GM18508 (cell line): Measurements from ENCODE around the gene TUBGCP4.

ENCODE experiments used
- ATAC-seq: cut with Tn5 transposase; IDR thresholded peaks from one replicate; pipeline ENCODE4 v1.9.1; 2021; ENCODE audit warnings: moderate number of reproducible peaks; ENCODE audit not compliant: insufficient read depth, unreplicated experiment

Gene TUBGCP4, protein sequence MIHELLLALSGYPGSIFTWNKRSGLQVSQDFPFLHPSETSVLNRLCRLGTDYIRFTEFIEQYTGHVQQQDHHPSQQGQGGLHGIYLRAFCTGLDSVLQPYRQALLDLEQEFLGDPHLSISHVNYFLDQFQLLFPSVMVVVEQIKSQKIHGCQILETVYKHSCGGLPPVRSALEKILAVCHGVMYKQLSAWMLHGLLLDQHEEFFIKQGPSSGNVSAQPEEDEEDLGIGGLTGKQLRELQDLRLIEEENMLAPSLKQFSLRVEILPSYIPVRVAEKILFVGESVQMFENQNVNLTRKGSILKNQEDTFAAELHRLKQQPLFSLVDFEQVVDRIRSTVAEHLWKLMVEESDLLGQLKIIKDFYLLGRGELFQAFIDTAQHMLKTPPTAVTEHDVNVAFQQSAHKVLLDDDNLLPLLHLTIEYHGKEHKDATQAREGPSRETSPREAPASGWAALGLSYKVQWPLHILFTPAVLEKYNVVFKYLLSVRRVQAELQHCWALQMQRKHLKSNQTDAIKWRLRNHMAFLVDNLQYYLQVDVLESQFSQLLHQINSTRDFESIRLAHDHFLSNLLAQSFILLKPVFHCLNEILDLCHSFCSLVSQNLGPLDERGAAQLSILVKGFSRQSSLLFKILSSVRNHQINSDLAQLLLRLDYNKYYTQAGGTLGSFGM

DNA sequence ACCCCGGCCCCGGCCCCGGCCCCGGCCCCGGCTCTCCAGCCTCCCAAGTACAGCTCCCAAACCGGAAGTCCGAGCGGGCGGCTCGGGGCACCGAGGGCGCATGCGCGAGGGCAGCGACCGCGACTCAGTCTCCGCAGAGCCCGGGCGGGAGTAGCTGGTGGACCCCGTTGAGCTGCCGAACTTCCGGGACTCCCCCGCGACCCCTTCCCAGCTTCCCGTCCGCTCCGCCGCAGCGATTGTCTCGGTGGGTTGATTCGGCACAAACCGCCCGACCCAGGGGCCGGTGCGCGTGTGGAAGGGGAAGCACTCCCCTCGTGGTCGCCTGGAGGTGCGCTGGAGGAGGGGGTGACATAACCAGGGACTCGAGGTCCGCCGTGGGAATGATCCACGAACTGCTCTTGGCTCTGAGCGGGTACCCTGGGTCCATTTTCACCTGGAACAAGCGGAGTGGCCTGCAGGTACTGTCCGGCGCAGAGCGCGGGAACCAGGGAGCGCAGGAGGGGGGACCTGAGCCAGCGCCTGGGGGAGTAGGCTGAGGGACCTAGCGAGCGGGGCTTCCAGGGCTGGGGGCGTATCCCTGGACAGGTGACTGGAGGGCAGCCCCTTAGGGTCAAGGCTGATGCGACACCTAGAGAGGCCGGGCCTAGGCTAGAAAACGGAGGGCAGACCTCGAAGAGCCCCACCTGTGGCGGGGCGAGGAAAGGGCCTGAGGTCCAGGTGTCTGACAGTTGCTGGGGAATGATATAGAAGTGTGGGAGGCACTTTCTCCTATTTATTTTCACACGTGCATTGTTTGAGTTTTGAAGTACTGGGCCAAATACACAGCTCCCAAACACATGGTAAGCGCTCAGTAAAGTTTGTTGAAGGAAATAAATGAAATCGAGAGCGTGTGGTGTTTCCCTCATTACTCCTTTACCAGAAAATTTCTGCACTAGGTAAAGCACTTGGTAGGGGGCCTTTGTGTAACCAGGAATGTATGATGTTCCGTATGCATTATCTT, at the start of gene TUBGCP4, which contains the start of gene ZSCAN29:
TUBGCP4 (plus strand) TSS at position 127 of the 1,000 bp plus-strand sequence; CDS start at position 381, 254 bp downstream.
ZSCAN29 (minus strand) TSS at position 69 of the 1,000 bp plus-strand sequence. CDS start 1,130 bp downstream, outside the sequence.
- no peak for ATAC-seq

DNA sequence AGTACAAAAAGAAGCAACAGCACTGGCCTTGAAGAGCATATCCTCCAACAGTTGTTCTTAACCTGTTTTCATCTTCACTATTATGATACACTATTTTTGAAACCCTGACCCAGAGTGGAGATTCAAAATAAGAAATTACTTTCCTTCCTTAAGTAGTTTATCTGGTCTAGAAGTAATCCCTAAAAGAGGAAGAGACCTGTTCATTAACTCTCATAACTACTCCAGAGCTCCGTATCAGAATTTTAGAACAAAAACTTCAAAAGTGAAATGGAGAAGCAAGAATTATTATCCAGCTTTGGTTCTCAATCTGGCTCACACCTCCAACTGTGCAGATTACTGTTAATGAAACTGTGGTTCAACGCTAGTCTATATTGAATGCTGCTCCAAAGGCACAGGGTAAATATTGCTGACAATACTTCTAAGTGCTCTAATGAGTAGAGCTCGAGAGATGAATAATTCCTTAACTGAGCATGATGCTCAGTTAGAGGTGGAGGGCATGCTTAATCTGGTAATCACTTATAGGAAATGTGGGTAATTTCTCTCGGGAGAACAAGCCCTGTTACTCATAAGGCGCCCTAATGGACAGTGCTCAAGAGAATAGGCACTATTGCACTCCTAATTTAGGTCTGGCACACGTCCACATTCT, 45.7 kb upstream of the TUBGCP4 start:
- no peak for ATAC-seq

DNA sequence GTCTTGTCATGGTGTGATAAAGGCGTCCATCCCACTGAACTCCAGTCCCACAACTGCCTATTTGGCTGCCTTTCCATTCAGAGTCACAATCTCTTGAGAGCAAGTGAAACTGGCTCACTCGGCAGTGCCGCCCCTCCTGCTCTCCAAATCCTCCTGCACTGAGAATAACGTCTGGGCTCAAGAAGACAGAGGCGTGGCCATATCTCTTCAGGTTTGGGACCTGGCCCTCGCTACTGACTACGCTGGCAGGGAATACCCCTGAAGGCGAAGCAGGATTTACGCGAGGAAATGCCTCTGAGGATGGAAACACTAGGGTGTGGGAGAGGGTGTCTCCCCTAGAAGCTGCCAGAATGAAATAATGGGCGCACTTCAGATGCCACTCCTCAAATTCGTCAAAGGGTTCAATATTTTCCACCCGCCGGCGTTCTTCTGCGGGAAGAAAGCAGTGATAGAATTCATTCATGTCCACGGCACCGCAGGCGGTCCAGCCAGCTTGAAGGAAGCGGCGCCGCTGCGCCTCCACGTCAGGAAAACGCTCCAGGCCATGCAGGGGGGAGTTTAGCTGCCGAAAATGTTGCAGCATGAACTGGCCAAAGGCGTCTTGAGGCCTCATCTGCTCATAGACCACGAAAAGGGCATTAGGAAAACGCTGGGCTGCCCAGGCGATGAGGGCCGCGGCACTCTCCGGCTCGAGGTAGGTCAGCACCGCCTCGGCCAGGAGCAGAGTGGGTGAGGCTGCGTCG, 41.5 kb upstream of the TUBGCP4 start:
- no peak for ATAC-seq

DNA sequence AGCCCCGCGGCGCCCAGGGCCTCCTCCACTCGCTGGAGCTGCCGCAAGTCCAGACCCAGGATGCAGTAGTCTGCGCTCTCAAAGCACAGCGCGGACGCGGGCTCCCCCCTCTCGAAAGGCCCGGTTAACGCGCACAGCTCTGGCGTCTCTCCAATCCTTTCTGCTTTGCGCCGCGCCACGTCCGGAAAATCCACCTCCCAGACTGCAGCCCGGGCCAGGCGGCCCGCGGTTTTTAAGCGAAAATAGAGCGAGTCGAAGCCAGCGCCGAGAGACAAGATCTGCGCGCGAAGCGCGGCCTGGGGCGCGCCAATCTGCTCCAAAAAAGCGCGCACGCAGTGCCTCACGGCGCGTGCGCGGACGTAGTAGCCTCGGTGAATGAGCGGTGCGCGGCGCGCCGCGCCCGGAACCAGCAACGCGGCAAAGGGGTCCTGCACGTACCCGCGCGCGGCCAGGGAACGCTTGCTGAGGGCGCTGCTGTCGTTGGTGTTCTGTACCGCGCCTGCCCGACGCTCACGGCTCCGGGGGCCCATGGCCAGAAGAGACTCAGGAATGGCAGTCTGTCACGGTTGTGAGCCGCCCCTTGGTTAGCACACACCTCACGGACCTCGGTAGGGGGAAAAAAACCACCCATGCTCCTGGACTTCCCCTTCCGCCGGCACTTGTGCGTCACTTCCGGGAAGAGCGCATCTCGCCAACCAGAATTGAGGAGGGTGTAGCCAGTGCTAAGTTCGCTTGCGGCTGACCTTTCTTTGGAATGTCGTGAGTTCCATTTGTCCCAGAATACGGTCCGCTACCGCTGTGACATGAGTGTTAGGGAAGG, 40.7 kb upstream of the TUBGCP4 start, which contains the start of gene LCMT2:
LCMT2 (minus strand) TSS at position 614 of the 820 bp plus-strand sequence; CDS start at position 530, 84 bp downstream.
- ATAC-seq: peak; percentile 68

DNA sequence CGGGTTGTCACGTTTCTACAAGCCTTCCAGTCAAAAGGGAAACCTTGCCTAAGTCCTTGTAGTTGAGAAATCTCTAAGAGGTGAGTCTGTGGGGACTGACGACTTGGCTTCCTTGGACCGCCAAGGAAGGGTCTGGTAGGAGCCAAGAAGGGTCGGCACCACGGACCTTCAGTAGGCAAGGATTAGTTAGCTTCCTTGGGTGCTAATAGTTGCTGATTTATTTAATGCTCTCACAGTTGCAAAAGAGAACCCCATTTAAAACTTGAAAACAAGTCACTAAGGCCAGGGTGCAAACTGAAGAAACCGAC, 40.2 kb upstream of the TUBGCP4 start:
- ATAC-seq: peak; percentile 16

DNA sequence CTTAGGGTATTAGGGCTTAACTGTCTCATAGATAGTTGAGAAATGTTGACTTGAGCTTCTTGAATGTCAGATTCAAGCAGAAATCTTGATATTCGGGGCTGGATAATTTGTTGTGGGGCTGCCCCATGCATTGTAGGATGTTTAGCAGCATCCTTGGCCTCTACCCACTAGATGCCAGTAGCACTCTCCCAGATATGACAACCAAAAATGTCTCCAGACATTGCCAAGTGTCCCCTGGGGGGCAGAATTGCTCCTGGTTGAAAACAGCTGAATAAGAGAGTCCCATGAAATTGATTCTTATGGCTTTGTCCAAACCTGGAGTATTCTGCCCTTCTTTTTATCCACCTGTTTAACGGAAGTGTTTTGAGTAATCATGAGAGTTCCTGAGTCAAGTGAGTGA, 24.6 kb upstream of the TUBGCP4 start:
- no peak for ATAC-seq

DNA sequence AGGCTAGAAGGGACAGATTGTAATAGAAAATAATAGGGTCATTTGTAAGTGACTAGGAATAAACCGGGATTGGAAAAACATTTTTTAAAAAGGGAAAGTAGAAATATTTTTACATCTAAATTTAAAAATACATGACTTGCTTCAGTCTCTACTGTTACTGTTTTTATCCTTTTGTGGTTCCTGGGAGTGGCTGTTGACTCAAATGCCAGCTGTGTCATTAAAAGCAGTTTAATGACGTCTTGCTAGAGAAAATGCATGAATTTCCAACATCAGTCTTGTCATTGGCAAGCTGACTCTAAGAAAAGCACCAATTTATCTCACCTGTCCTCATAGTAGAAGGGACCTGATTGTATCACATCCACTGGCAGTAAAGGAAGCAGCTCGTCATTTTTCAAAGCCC, 23.8 kb upstream of the TUBGCP4 start:
- ATAC-seq: no peak

DNA sequence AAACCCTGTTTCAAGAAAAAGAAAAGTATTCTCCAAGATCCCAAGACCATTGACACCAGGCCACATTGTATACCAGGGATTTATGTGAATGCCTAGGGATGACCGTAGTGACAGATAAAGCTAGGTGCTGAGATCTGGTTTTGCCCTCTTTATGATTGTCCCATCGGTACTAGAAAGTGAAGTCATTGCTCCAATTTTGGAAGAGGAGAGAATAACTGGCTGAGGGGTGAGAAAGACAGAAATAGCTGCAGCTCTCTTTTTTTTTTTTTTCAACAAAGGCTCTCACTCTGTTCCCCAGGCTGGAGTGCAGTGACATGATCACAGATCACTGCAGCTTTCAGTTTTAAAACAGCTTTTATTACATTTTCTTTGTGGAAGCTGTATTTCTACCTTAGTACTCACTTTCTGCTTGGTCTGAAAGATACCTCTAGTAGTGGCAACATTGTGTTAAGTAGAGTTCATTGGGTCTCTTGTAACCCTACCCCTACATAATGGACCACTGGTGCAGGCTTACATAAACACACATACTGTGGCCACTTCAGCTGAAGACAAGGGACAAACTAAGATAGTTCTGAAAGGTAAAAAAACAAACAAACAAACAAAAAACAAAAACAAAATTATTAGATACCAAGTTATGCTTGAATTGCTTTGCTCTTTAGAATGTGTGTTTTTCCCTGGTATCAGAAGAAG, 18.1 kb upstream of the TUBGCP4 start:
- ATAC-seq: no peak

DNA sequence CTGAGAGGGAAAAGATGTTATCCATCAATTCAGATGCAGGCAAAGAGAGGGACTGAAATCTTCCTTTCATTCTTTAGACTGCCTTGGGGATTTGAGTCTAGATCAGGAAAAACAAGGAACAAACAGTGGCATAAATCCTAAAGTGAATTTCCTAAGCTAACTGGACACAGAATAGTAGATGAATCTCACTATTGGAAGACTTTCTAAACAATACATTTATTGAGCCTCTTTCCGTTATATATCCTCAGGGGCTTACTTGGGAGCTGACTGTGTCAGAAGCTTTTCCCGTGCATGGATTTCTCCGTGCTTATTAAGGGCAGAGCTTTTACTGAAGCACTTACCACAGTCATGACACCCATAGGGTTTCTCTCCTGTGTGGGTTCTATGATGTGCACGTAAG, 10.1 kb upstream of the TUBGCP4 start:
- no peak for ATAC-seq

DNA sequence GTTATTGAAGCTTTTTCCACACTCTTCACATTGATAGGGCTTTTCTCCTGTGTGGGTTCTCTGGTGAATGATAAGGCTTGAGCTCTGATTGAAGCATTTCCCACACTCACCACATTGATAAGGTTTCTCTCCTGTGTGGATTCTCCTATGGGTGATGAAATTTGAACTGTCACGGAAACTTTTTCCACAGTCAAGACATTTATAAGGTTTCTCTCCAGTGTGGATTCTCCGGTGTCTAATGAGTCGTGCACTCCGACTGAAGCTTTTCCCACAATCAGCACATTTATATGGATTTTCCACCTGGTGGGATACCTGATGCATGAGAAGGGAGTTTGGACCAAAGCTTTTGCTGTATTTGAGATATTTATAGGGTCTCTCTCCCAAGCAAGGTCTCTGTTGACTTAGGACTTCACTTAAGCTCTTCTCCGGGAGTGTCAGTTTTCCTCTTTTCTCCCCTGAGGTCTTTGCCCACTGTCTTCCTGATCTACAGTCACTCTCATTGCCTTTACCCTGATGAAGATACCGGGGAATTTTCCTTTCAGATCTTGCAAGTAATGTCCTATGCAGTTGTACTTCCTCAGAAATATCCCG, 9.5 kb upstream of the TUBGCP4 start:
- ATAC-seq: no peak

DNA sequence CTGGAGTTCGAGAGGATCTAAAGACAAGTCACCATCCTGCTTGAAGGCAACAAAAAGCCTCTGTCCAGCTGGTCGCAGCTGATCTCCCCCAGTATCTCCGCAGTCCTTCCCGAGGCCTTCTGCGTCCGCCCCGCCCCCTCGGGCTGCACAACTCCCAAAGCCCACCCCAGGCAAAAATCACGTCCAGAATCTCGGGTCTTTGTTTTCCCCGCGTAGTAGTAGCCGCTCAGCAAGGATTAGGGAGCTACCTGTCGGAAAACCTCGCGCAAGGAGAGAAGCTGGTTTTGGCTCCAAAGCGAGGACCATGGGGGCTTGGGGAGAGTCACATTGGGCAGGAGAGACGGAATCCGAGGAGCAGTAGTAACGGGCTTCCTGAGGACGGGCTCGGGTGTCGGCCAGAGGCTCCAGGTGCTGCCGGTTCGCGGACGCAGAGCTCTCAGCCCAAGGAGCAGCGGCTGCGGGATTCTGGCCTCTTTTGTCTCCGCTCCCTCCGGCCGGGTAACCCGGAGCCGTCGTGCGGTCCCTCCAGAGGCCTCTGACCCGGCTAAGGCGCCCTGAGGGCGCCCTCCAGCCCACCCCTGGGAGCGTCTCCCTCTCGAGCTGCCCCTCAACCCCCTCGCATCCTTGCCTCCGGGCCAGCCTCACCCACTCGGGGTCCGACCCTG, 459 bp upstream of the TUBGCP4 start:
- ATAC-seq: no peak

DNA sequence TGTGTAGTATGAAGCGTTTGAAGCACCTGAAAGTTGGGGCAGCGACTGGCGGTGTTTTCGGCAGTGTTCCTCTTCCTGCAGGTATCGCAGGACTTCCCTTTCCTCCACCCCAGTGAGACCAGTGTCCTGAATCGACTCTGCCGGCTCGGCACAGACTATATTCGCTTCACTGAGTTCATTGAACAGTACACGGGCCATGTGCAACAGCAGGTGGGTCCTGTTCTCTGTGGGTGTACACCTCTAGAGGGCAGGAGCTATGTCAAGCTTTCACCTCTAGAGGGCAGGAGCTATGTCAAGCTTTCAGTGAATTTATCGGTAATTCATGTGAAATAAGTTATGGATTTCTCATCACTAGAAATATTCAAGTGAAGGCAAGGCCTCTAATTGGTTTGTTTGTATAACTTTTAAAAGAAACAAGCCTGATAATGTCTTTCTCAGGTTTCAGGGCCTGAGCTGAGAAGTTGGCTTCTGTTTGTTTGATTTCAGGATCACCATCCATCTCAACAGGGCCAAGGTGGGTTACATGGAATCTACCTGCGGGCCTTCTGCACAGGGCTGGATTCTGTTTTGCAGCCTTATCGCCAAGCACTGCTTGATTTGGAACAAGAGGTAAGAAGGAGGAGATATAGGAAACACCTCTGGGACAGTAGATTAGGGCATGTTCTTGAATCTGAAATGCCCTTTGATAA, 5.3 kb downstream of the TUBGCP4 start:
- no peak for ATAC-seq

DNA sequence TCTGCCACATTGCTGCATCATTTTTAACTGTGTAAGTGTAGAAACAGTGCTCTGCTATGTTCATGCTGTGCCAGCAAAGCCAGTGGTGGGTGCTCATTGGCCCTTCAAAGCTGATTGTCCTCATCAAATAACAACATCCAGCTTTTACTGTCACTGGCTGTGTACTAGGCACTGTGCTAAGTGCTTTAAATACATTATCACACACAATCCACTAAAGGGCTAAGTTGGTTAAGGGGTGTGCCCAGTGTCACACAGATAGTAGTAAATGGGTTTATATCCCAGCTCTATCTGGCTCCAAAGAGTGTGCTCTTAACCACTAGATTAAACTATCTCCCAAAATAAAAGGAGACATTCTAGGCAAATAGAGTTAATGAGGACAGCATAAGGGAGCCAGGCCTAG, 7.7 kb downstream of the TUBGCP4 start:
- ATAC-seq: no peak

DNA sequence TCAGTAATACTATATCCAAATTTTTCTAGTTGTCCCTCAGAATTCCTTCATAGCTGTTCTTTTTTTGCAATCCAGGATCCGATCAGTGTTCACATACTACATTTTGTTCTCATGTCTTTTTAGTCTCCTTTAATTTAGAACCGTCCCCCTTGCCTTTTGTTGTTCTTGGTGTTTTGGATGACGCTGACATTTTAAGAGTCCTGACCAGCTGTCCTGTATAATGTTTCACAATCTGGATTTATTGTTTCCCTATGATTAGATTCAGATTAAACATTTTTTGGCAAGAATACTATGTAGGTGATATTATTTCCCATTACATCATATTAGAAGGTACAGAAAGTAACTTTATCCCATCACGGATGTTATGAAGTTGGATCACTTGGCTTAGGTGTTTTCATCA, 11.4 kb downstream of the TUBGCP4 start:
- no peak for ATAC-seq

DNA sequence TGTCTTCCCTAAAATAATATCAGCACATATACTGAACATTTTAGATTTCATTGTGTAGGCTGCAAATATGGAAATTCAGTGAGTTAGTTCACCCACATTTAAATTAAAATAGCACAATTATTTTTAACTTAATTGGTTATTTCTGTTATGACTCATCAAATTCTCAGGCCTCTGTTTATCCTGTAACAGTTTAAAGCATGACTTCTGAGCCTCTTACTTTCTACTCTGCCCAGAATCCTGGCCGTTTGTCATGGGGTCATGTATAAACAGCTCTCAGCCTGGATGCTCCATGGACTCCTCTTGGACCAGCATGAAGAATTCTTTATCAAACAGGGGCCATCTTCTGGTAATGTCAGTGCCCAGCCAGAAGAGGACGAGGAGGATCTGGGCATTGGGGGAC, 12.2 kb downstream of the TUBGCP4 start:
- no peak for ATAC-seq

DNA sequence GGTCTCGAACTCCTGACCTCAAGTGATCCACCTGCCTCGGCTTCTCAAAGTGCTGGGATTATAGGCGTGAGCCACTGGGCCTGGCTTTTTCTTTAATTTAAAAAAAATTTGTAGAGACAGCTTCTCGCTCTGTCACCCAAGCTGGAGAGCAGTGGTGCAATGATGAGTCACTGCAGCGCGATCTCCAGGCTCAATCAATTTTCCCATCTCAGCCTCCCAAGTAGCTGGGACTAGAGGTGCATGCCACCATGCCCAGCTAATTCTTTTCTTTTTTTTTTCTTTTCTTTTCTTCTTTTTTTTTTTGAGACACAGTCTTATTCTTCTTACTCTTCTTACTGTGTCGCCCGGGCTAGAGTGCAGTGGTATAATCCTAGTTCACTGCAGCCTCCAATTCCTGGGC, 19.8 kb downstream of the TUBGCP4 start:
- ATAC-seq: no peak
